OCI-LY7 (cell line): ENCODE measurements around the gene PPP4R4. TPM values are rescaled to one million over a fixed set of nuclear protein-coding genes. Genes with fewer than 3 reads are reported as not detected.

ENCODE experiments used
- BruUV-seq: library from RNA; stranded (reverse); fragments of 400-500 nt; replicated peaks from 2 replicates; lab custom pipeline; 2021; lab: Mats Ljungman, UMichigan
- CTCF ChIA-PET: fragments of 300-600 bp; sonication (Branson Sonifier 250); formaldehyde crosslinking; loops from one replicate; lab custom pipeline; 2022; ENCODE audit warnings: antibody characterized with exemption; ENCODE audit not compliant: unreplicated experiment; lab: Charles Lee
- POLR2A ChIA-PET: fragments of 300-600 bp; sonication (Branson Sonifier 250); formaldehyde crosslinking; loops from one replicate; lab custom pipeline; 2022; ENCODE audit warnings: antibody characterized with exemption; lab: Charles Lee
- DNase-seq: peaks from one replicate; pipeline ENCODE4 v3.0.0-alpha.2; 2015; ENCODE audit warnings: low spot score
- H2AFZ ChIP-seq: fragments of 200-600 bp; sonication (generic), shearing (Covaris generic); 2 replicates; pipeline ENCODE4 v1.6.1; 2014; ENCODE audit warnings: mild to moderate bottlenecking, antibody characterized with exemption, low read length, moderate library complexity
- H3K27ac ChIP-seq: fragments of 200-600 bp; sonication (generic); 2 replicates; pipeline ENCODE4 v1.5.1; 2014; ENCODE audit warnings: mixed run types, low read depth, mild to moderate bottlenecking, moderate library complexity, low read length, inconsistent platforms; ENCODE audit not compliant: poor library complexity, severe bottlenecking
- H3K36me3 ChIP-seq: fragments of 200-600 bp; sonication (generic); 2 replicates; pipeline ENCODE4 v1.6.1; 2014; ENCODE audit warnings: mild to moderate bottlenecking, antibody characterized with exemption, low read length, moderate library complexity, mixed read lengths; ENCODE audit not compliant: insufficient read depth
- H3K4me1 ChIP-seq: fragments of 200-600 bp; sonication (generic); 2 replicates; pipeline ENCODE4 v1.5.1; 2014; ENCODE audit warnings: mild to moderate bottlenecking, low read length; ENCODE audit not compliant: insufficient read depth, poor library complexity, severe bottlenecking
- H3K4me2 ChIP-seq: fragments of 200-600 bp; sonication (generic); 2 replicates; pipeline ENCODE4 v1.6.1; 2014; ENCODE audit warnings: mild to moderate bottlenecking, low read length
- H3K4me3 ChIP-seq: fragments of 200-600 bp; sonication (generic); 2 replicates; pipeline ENCODE4 v1.5.1; 2014; ENCODE audit warnings: mild to moderate bottlenecking, low read depth, low read length; ENCODE audit not compliant: poor library complexity, severe bottlenecking
- H3K79me2 ChIP-seq: fragments of 200-600 bp; sonication (generic); 2 replicates; pipeline ENCODE4 v1.6.1; 2016; ENCODE audit warnings: low read depth, mild to moderate bottlenecking, low read length, moderate library complexity, mixed read lengths; ENCODE audit not compliant: insufficient read depth
- H3K9me2 ChIP-seq: fragments of 200-600 bp; sonication (generic); 2 replicates; pipeline ENCODE4 v1.6.1; 2016; ENCODE audit warnings: mild to moderate bottlenecking, low read length, mixed read lengths; ENCODE audit not compliant: insufficient read depth
- H3K9me3 ChIP-seq: fragments of 200-600 bp; sonication (generic); 2 replicates; pipeline ENCODE4 v1.6.1; 2014; ENCODE audit warnings: mild to moderate bottlenecking, mixed run types, low read length, mixed read lengths
- H4K20me1 ChIP-seq: fragments of 200-600 bp; sonication (generic); 2 replicates; pipeline ENCODE4 v1.6.1; 2014; ENCODE audit warnings: mild to moderate bottlenecking, antibody characterized with exemption, low read length, moderate library complexity, mixed read lengths; ENCODE audit not compliant: insufficient read depth
- EZH2phosphoT487 ChIP-seq: fragments of 200-600 bp; sonication (generic); IDR thresholded peaks from 2 replicates; pipeline ENCODE4 v1.6.1; 2018; ENCODE audit warnings: low read depth, borderline replicate concordance, mild to moderate bottlenecking, mixed run types, antibody characterized with exemption, low read length, moderate library complexity, mixed read lengths
- intact Hi-C: fragments of 100-400 bp; cut with micrococcal nuclease; formaldehyde crosslinking; loops from one replicate; pipeline ENCODE4 v1.10.0; 2022; ENCODE audit not compliant: unreplicated experiment
- total RNA-seq, 2 experiments: library from RNA; depleted of rRNA in 1 of 2; stranded (reverse); fragments of >200 nt in 1 of 2; shearing (Covaris generic) in 1 of 2; gene quantifications; 2 replicates each; pipeline ENCODE4 v1.2.3, GENCODE V29; 2014 to 2022
- TF ChIP-seq, protein P1 (sequence below): fragments of 200-600 bp; sonication (generic); conservative IDR thresholded peaks from 2 replicates; pipeline ENCODE4 v1.5.1; 2014; ENCODE audit warnings: mild to moderate bottlenecking, antibody characterized with exemption, low read length, moderate library complexity, mixed read lengths

PPP4R4 gene
- total RNA-seq, 2 experiments from 2014 or later = 0.54 to 0.93 TPM

DNA sequence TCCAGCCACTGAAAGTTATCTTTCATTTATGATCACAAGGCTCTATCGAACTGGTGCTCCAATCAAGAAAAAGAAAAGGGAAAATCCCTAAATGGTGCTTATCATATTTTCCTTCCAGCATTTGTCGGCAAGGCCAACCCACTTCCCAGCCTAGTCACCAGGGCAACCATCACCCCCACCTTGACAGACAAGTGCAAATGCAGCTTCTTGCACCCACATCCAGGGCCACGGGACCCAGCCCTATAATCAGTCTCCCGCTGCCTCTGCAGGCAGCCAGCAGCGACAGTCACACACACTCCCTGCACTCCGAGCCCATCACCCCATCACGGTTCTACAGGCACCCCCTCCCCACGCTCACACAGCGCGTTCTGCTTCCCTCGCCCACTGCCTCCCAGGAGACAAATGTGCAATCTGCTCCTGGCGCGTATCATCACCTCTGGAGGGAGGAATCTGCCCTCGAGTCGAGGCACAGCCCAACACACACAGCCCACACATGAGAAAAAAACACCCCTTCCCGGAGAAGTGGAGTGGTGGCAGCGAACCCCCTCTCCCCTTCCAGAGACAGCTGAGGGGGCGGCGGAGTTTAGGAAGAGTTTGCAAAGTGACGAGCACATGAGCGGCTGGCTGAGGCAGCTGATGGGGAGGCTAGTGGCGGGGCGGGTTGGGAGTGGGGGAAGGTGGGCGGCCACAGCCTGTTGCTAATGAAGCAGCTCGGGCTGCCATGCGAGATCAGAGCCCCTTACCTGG, 9.3 kb upstream of the PPP4R4 start:
- H3K9me2 ChIP-seq = no peaks in the 10 kb centered on the region
- no peak for DNase-seq
- intact Hi-C loops = no loop called here
- H3K36me3 ChIP-seq = no peaks in the 10 kb centered on the region
- no peaks in the 10 kb centered on the region for H3K9me3 ChIP-seq
- CTCF ChIA-PET = no interaction called here
- no peak for TF ChIP-seq EZH2phosphoT487
- TF ChIP-seq, protein P1, sequence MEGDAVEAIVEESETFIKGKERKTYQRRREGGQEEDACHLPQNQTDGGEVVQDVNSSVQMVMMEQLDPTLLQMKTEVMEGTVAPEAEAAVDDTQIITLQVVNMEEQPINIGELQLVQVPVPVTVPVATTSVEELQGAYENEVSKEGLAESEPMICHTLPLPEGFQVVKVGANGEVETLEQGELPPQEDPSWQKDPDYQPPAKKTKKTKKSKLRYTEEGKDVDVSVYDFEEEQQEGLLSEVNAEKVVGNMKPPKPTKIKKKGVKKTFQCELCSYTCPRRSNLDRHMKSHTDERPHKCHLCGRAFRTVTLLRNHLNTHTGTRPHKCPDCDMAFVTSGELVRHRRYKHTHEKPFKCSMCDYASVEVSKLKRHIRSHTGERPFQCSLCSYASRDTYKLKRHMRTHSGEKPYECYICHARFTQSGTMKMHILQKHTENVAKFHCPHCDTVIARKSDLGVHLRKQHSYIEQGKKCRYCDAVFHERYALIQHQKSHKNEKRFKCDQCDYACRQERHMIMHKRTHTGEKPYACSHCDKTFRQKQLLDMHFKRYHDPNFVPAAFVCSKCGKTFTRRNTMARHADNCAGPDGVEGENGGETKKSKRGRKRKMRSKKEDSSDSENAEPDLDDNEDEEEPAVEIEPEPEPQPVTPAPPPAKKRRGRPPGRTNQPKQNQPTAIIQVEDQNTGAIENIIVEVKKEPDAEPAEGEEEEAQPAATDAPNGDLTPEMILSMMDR = no peak
- no peaks in the 10 kb centered on the region for H3K79me2 ChIP-seq
- POLR2A ChIA-PET = interaction anchor here (0.6 kb wide), 1 partner anchor 24 kb away, joined by 3 read pairs; no protein-coding TSS in a partner anchor
- no peak overlapping the region for H2AFZ ChIP-seq
- no peak overlapping the region for H3K4me2 ChIP-seq
- no peak overlapping the region for H3K4me3 ChIP-seq
- H3K27ac ChIP-seq = no peak overlapping the region
- no peaks in the 10 kb centered on the region for H4K20me1 ChIP-seq
- no TSS peak for BruUV-seq
- no peaks in the 10 kb centered on the region for H3K4me1 ChIP-seq

DNA sequence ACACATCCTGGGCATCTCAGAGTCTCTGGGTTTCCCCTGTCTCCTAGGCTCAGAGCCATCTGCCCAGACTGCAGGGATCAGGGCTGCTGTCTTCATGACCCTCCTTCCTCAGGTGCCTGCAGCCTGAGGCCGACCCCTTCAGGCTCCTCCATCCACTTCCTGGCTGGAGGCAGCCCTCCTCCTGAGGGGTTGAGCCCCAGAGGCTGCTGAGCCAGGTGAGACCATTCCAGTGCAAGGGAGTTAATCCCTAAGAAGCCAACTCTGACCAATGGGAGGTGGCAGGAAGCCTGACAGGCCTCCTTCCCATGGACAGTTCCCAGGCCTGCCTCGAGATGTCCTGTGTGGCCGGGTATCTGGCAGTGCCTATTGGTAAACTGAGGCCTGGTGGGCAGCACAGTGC, 8.4 kb upstream of the PPP4R4 start:
- no peaks in the 10 kb centered on the region for H3K9me3 ChIP-seq
- no peak overlapping the region for H3K4me2 ChIP-seq
- intact Hi-C loops = no loop called here
- no peaks in the 10 kb centered on the region for H3K36me3 ChIP-seq
- H3K79me2 ChIP-seq = no peaks in the 10 kb centered on the region
- CTCF ChIA-PET = no interaction called here
- H2AFZ ChIP-seq = no peak overlapping the region
- no TSS peak for BruUV-seq
- H3K27ac ChIP-seq = no peak overlapping the region
- no peaks in the 10 kb centered on the region for H3K4me1 ChIP-seq
- DNase-seq = no peak
- no peaks in the 10 kb centered on the region for H3K9me2 ChIP-seq
- POLR2A ChIA-PET = interaction anchor here (0.6 kb wide), 1 partner anchor 385 kb away, joined by 5 read pairs; no protein-coding TSS in a partner anchor
- TF ChIP-seq, protein P1 = no peak
- TF ChIP-seq EZH2phosphoT487 = no peak
- no peak overlapping the region for H3K4me3 ChIP-seq
- H4K20me1 ChIP-seq = no peaks in the 10 kb centered on the region

DNA sequence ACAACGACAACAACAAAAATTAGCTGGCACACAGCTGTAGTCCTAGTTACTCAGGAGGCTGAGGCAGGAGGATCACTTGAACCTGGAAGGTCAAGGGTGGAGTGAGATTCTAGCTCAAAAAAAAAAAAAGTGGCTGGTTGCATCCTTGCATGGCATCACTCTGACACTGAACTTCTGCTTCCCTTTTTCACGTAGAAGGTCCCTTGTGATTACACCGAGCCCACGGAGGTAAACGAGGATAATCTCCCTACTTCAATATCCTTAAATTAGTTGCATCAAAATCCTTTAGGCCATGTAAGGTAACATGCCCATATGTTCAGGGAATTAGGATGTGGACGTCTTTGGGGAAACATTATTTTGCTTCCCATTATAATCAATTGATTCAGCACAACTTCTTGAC, 4.0 kb upstream of the PPP4R4 start:
- intact Hi-C loops = no loop called here

More for the DNA sequence above, 4.0 kb upstream of the PPP4R4 start:
- no peaks in the 10 kb centered on the region for H3K36me3 ChIP-seq
- BruUV-seq = no TSS peak
- H3K79me2 ChIP-seq = no peaks in the 10 kb centered on the region
- H4K20me1 ChIP-seq = no peaks in the 10 kb centered on the region
- no peak overlapping the region for H3K4me3 ChIP-seq
- TF ChIP-seq, protein P1 = no peak
- no peak for TF ChIP-seq EZH2phosphoT487
- no peak overlapping the region for H3K27ac ChIP-seq
- H2AFZ ChIP-seq = no peak overlapping the region
- CTCF ChIA-PET = no interaction called here
- H3K9me2 ChIP-seq = no peaks in the 10 kb centered on the region
- H3K9me3 ChIP-seq = no peaks in the 10 kb centered on the region
- peaks cover 6% of the 10 kb centered on the region for H3K4me1 ChIP-seq
- no peak overlapping the region for H3K4me2 ChIP-seq
- DNase-seq = no peak
- POLR2A ChIA-PET = interaction anchor here (1.1 to 1.9 kb wide), 4 partner anchors 8 to 34 kb away, joined by 3 to 5 read pairs (median 3); no protein-coding TSS in a partner anchor
